H1 (cell line): ENCODE results near the gene PNPLA3.

ENCODE experiments used
- CTCF ChIP-seq, 3 experiments: IDR thresholded peaks; 1 replicate in 2 of 3; 2 replicates in 1 of 3; pipeline versions ENCODE4 v1.5.1 to v1.6.1; 2011; ENCODE audit warnings: low read length in 3 of 3, mild to moderate bottlenecking in 3 of 3, inconsistent platforms in 2 of 3, low read depth in 1 of 3, moderate library complexity in 1 of 3; ENCODE audit not compliant: insufficient read depth in 1 of 3; ENCODE audit errors: control extremely low read depth in 1 of 3
- JUND ChIP-seq: IDR thresholded peaks from 2 replicates; pipeline ENCODE4 v1.6.1; 2011; ENCODE audit warnings: mild to moderate bottlenecking, improper control_type of control experiment, low read length

DNA sequence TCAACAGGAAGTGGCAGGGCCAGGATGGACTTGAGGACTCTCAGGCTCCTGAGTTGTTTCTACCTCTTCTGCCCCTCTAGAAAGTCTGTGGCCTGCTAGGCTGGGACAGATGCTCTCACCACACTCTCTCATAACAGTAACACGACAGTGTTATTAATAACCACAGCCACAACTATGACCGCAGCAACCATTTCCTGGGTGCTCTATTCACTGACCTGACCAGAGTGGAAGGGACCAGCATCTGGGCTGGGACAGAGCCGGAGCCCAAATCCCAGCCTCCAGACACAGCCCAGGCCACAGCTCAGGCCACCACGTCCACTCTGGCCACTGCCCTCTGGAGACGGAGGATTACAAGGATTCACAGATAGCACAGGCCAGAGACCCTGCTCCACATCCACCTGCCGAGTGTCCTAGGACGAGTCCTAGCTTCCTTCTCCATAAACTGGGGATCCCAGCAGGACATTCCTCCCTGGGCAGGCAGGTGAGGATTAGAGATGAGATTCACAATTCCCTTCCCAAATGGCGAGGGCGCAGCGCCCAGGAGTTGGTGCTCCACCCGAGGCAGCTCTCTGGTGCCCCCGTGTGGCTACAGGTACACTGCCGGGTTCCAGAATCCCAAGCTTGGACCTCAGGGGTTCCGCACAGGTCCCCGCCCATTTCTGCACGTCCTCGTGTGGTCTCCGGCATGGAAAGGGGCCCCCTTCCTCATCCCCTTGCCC is 38.8 kb upstream of the PNPLA3 start:
- TF ChIP-seq JUND (no peak), CTCF (IDR thresholded peaks at IDR 0.05; ENCODE audit: control extremely low read depth in 1 of 3, insufficient read depth in 1 of 3, low read depth in 1 of 3, low read length in 3 of 3) (peak; percentile 91 to 95 (median 94))
